Gastroesophageal sphincter (tissue), 4 donors: ENCODE data around the gene COX10. TPM values are rescaled to one million over a fixed set of nuclear protein-coding genes. Genes with fewer than 3 reads are reported as not detected.

Source experiments
- ATAC-seq: fragments of 150-250 bp; one replicate; pipeline ENCODE4 v1.9.1; 2016; ENCODE audit warnings: mild to moderate bottlenecking, moderate library complexity
- H3K27ac ChIP-seq, 4 donors: fragments of 200-600 bp; sonication (generic) in 3 of 4; 1 replicate in 3 of 4; 2 replicates in 1 of 4; pipeline ENCODE4 v1.5.1; 2016 to 2019
- H3K27me3 ChIP-seq: fragments of 200-600 bp; sonication (generic); one replicate; pipeline ENCODE4 v1.5.1; 2019
- H3K36me3 ChIP-seq, 2 donors: fragments of 200-600 bp; sonication (generic); one replicate each; pipeline ENCODE4 v1.5.1; 2019; ENCODE audit warnings: control low read depth in 1 of 2
- H3K4me1 ChIP-seq, 3 donors: fragments of 200-600 bp; sonication (generic); 1 replicate in 2 of 3; 2 replicates in 1 of 3; pipeline ENCODE4 v1.5.1; 2016 to 2019; ENCODE audit warnings: control low read depth in 2 of 3
- H3K4me3 ChIP-seq, 2 donors: fragments of 200-600 bp; sonication (generic); one replicate each; pipeline ENCODE4 v1.5.1; 2019; ENCODE audit warnings: mild to moderate bottlenecking in 1 of 2, moderate library complexity in 1 of 2
- H3K9me3 ChIP-seq, 3 donors: fragments of 200-600 bp; sonication (generic); one replicate each; pipeline ENCODE4 v1.5.1; 2017 to 2019; ENCODE audit warnings: control low read depth in 2 of 3
- CTCF ChIP-seq, 4 experiments: fragments of 200-600 bp in 2 of 4; fragments of 450-650 bp in 2 of 4; sonication (generic) in 1 of 4; IDR thresholded peaks; one replicate each; pipeline ENCODE4 v1.5.1; 2017 to 2019; ENCODE audit warnings: antibody characterized with exemption in 4 of 4, mild to moderate bottlenecking in 2 of 4, moderate library complexity in 2 of 4
- EP300 ChIP-seq: sonication (generic); formaldehyde crosslinking; IDR thresholded peaks from one replicate; pipeline ENCODE4 v1.6.1; 2017; ENCODE audit warnings: antibody characterized with exemption, mild to moderate bottlenecking
- POLR2A ChIP-seq, 2 donors: fragments of 450-650 bp; IDR thresholded peaks; one replicate each; pipeline ENCODE4 v1.6.1; 2017; ENCODE audit warnings: antibody characterized with exemption in 2 of 2, mild to moderate bottlenecking in 2 of 2, moderate library complexity in 1 of 2
- POLR2AphosphoS5 ChIP-seq: sonication (generic); formaldehyde crosslinking; IDR thresholded peaks from one replicate; pipeline ENCODE4 v1.6.1; 2017; ENCODE audit warnings: antibody characterized with exemption
- WGBS, 2 donors: methylation state at CpG; one replicate each; pipeline ENCODE4 v1.1.5; 2018; ENCODE audit warnings: low coverage in 1 of 2; 5-methylcytosine and 5-hydroxymethylcytosine counted together
- total RNA-seq, 4 donors: library from RNA; depleted of rRNA; stranded (reverse); fragments of >200 nt; gene quantifications; one replicate each; pipeline ENCODE4 v1.1.0, GENCODE V29; 2016

COX10 gene
- total RNA-seq, 4 donors from 2014 or later: 20.3 to 30.0 (median 26.5) TPM

GRCh38 chr17:14211801-14212200 lies 142.5 kb downstream of the COX10 start:
- Histone ChIP-seq H3K36me3 (peaks cover 0 to 46% of the 10 kb centered on the region in 2 donors), H3K9me3 (no peaks in the 10 kb centered on the region), H3K4me3 (no peak overlapping the region), H3K4me1 (no peaks in the 10 kb centered on the region), H3K27ac (no peak overlapping the region), H3K27me3 (no peaks in the 10 kb centered on the region)
- WGBS, 2 donors: 45 to 75% methylated on average over 2 to 10 of the region's 17 CpGs
- ATAC-seq: no peak
- peak in 2 of 4 experiments; percentile 15 to 60 for TF ChIP-seq CTCF (IDR thresholded peaks at IDR 0.05)
- TF ChIP-seq POLR2AphosphoS5: no peak
- no peak for TF ChIP-seq EP300

GRCh38 chr17:14212401-14212800 lies 143.1 kb downstream of the COX10 start:
- H3K27ac ChIP-seq: no peak overlapping the region
- H3K27me3 ChIP-seq: no peaks in the 10 kb centered on the region
- no peak overlapping the region for H3K4me3 ChIP-seq
- H3K9me3 ChIP-seq: no peaks in the 10 kb centered on the region
- 98 to 100% methylated on average over 1 to 7 of the region's 12 CpGs for WGBS, 2 donors
- H3K36me3 ChIP-seq: peaks cover 0 to 40% of the 10 kb centered on the region in 2 donors
- ATAC-seq: no peak
- TF ChIP-seq POLR2A (IDR thresholded peaks at IDR 0.05) (no peak), EP300 (no peak), POLR2AphosphoS5 (no peak), CTCF (IDR thresholded peaks at IDR 0.05) (no peak)
- H3K4me1 ChIP-seq: no peaks in the 10 kb centered on the region

GRCh38 chr17:14214271-14214670 lies 145.0 kb downstream of the COX10 start:
- ATAC-seq: no peak
- 73 to 81% methylated on average over 2 of the region's 2 CpGs for WGBS, 2 donors
- H3K4me1 ChIP-seq: no peaks in the 10 kb centered on the region
- H3K27me3 ChIP-seq: no peaks in the 10 kb centered on the region
- no peaks in the 10 kb centered on the region for H3K9me3 ChIP-seq
- TF ChIP-seq EP300 (no peak), CTCF (IDR thresholded peaks at IDR 0.05) (no peak), POLR2A (IDR thresholded peaks at IDR 0.05) (no peak), POLR2AphosphoS5 (no peak)
- peaks cover 0 to 24% of the 10 kb centered on the region in 2 donors for H3K36me3 ChIP-seq
- no peak overlapping the region for H3K27ac ChIP-seq
- no peak overlapping the region for H3K4me3 ChIP-seq

DNA sequence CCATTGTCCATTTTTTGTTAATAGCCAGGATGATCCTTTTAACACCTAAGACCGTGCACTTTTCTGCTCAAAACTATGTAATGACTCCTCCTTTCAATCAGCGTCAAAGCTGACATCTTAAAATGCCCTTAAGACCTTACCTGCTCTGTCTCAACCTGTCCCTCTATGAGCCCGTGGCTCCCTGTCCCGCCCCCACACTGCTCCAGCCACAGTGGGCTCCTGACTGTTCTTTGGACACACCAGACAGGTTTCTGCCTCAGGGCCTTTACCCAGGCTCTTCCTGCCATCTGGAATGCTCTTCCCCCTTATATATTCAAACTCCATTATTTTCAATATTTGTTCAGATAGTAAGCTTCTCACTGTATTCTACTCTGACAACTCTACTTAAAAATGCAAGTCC lies 153.3 kb downstream of the COX10 start:
- no peak overlapping the region for H3K4me3 ChIP-seq
- H3K9me3 ChIP-seq: no peaks in the 10 kb centered on the region
- no peak for TF ChIP-seq POLR2A (IDR thresholded peaks at IDR 0.05)
- no peak for TF ChIP-seq CTCF (IDR thresholded peaks at IDR 0.05)
- TF ChIP-seq POLR2AphosphoS5: no peak
- no peak for TF ChIP-seq EP300
- 82 to 86% methylated on average over 4 of the region's 4 CpGs for WGBS, 2 donors
- ATAC-seq: no peak
- no peaks in the 10 kb centered on the region for H3K36me3 ChIP-seq
- H3K27ac ChIP-seq: no peak overlapping the region
- no peaks in the 10 kb centered on the region for H3K27me3 ChIP-seq
- H3K4me1 ChIP-seq: no peaks in the 10 kb centered on the region

DNA sequence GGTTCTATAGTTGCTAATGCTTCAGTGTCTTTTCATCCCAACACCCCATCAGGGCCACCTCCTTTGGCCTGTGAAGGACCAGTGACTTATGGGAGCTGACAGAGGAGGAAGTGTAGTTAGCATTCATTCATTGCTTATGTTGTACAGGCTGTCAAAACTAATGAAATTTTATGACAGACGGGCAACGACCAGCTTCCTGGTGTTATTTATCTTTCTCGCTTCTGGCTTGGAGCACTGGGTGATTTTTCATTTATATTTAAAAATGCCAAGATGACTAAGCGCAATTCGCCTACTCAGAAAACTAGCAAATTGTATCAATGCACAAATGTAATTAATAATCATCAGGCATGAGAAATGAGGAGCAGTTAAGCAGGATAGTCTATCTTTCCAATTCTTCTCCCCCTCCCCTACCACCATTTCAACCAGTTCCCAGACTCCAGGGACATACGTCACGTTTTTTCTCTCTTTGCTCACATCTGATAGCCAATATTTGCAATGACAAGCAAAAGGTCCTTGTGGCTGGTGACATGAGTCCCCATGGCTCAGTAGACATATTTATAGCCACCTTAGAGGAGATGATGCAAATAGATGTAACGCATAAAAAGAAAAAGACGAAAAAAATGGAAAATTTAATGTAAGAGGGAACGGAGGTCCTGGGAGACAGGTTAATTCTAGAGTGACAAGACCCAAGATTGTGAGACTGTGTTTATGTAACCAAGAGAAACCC lies 156.1 kb downstream of the COX10 start:
- no peaks in the 10 kb centered on the region for H3K36me3 ChIP-seq
- WGBS, 2 donors: 52 to 53% methylated on average over 8 to 10 of the region's 10 CpGs
- H3K4me3 ChIP-seq: no peak overlapping the region

More for the DNA sequence above, 156.1 kb downstream of the COX10 start:
- H3K27ac ChIP-seq: no peak overlapping the region
- peaks cover 0 to 7% (median 0%) of the 10 kb centered on the region in 3 donors for H3K4me1 ChIP-seq
- TF ChIP-seq CTCF (IDR thresholded peaks at IDR 0.05) (no peak), POLR2AphosphoS5 (no peak), POLR2A (IDR thresholded peaks at IDR 0.05) (no peak), EP300 (no peak)
- no peak for ATAC-seq
- H3K9me3 ChIP-seq: no peaks in the 10 kb centered on the region
- no peaks in the 10 kb centered on the region for H3K27me3 ChIP-seq
